ENCODE measurements around the gene BMF. TPM values are rescaled to one million over a fixed set of nuclear protein-coding genes. Genes with fewer than 3 reads are reported as not detected.

The BMF gene
- total RNA-seq, 1 experiment from 2014 or later: 11.5 TPM

- intact Hi-C loops (cut with micrococcal nuclease; ENCODE audit: unreplicated experiment): no loop called here
- no peaks in the 10 kb centered on the region for H3K9me3 Mint-ChIP-seq (ENCODE audit: low read depth, unreplicated experiment)
Measured at GRCh38 chr15:40085266-40085665, 23.4 kb downstream of the BMF start.

GRCh38 chr15:40084650-40085049, 24.0 kb downstream of the BMF start:
- CTCF ChIA-PET: no interaction called here
- intact Hi-C loops (cut with micrococcal nuclease; ENCODE audit: unreplicated experiment): no loop called here
- no TSS peak for BruUV-seq (replicated peaks)
- Mint-ChIP-seq H3K4me3 (ENCODE audit: low read depth, unreplicated experiment) (no peak overlapping the region), H3K36me3 (ENCODE audit: insufficient read depth, unreplicated experiment) (no peaks in the 10 kb centered on the region), H3K9me3 (ENCODE audit: low read depth, unreplicated experiment) (no peaks in the 10 kb centered on the region), H3K4me1 (ENCODE audit: low read depth, unreplicated experiment) (peaks cover 17% of the 10 kb centered on the region), H3K27me3 (ENCODE audit: unreplicated experiment) (no peaks in the 10 kb centered on the region), H3K27ac (ENCODE audit: unreplicated experiment) (no peak overlapping the region)
- TF ChIP-seq CTCF (IDR thresholded peaks at IDR 0.05; ENCODE audit: unreplicated experiment): no peak
- DNase-seq: no peak

More at GRCh38 chr15:40085266-40085665, 23.4 kb downstream of the BMF start:
- no peaks in the 10 kb centered on the region for H3K36me3 Mint-ChIP-seq (ENCODE audit: insufficient read depth, unreplicated experiment)
- no peak for DNase-seq
- peaks cover 17% of the 10 kb centered on the region for H3K4me1 Mint-ChIP-seq (ENCODE audit: low read depth, unreplicated experiment)
- TF ChIP-seq CTCF (IDR thresholded peaks at IDR 0.05; ENCODE audit: unreplicated experiment): no peak
- no peak overlapping the region for H3K4me3 Mint-ChIP-seq (ENCODE audit: low read depth, unreplicated experiment)
- no TSS peak for BruUV-seq (replicated peaks)
- no peaks in the 10 kb centered on the region for H3K27me3 Mint-ChIP-seq (ENCODE audit: unreplicated experiment)
- no peak overlapping the region for H3K27ac Mint-ChIP-seq (ENCODE audit: unreplicated experiment)
- CTCF ChIA-PET: no interaction called here

GRCh38 chr15:40082195-40082883, 26.3 kb downstream of the BMF start:
- CTCF ChIA-PET: interaction anchor here (1.0 kb wide), 1 partner anchor 30 kb away, joined by 4 read pairs; no protein-coding TSS in a partner anchor
- intact Hi-C loops (cut with micrococcal nuclease; ENCODE audit: unreplicated experiment): no loop called here
- H3K27ac Mint-ChIP-seq (ENCODE audit: unreplicated experiment): no peak overlapping the region
- H3K9me3 Mint-ChIP-seq (ENCODE audit: low read depth, unreplicated experiment): no peaks in the 10 kb centered on the region
- H3K4me1 Mint-ChIP-seq (ENCODE audit: low read depth, unreplicated experiment): peaks cover 17% of the 10 kb centered on the region
- BruUV-seq (replicated peaks): no TSS peak
- DNase-seq: no peak
- no peaks in the 10 kb centered on the region for H3K27me3 Mint-ChIP-seq (ENCODE audit: unreplicated experiment)
- peak overlapping the region; percentile 53 for H3K4me3 Mint-ChIP-seq (ENCODE audit: low read depth, unreplicated experiment)
- no peaks in the 10 kb centered on the region for H3K36me3 Mint-ChIP-seq (ENCODE audit: insufficient read depth, unreplicated experiment)
- no peak for TF ChIP-seq CTCF (IDR thresholded peaks at IDR 0.05; ENCODE audit: unreplicated experiment)

- no TSS peak for BruUV-seq (replicated peaks)
- CTCF ChIA-PET: interaction anchor here (0.5 to 1.6 kb wide), 4 partner anchors 10 to 29 kb away, joined by 3 to 4 read pairs (median 4); no protein-coding TSS in a partner anchor
- intact Hi-C loops (cut with micrococcal nuclease; ENCODE audit: unreplicated experiment): no loop called here
Measured at GRCh38 chr15:40081691-40082194, 26.9 kb downstream of the BMF start.

More at GRCh38 chr15:40081691-40082194, 26.9 kb downstream of the BMF start:
- Mint-ChIP-seq H3K27ac (ENCODE audit: unreplicated experiment) (peak overlapping the region; percentile 35), H3K9me3 (ENCODE audit: low read depth, unreplicated experiment) (no peaks in the 10 kb centered on the region), H3K4me1 (ENCODE audit: low read depth, unreplicated experiment) (peaks cover 17% of the 10 kb centered on the region), H3K36me3 (ENCODE audit: insufficient read depth, unreplicated experiment) (no peaks in the 10 kb centered on the region), H3K27me3 (ENCODE audit: unreplicated experiment) (no peaks in the 10 kb centered on the region), H3K4me3 (ENCODE audit: low read depth, unreplicated experiment) (peak overlapping the region; percentile 53)
- no peak for TF ChIP-seq CTCF (IDR thresholded peaks at IDR 0.05; ENCODE audit: unreplicated experiment)
- DNase-seq: peak; percentile 72

All from Calu3 (cell line).